IMR-90 (cell line): ENCODE data around the gene KCP.

Experiments used
- BHLHE40 ChIP-seq: fragments of 150-350 bp; IDR thresholded peaks from 2 replicates; pipeline ENCODE4 v1.6.1; 2016; ENCODE audit warnings: mild to moderate bottlenecking, low read depth, low read length
- CTCF ChIP-seq: conservative IDR thresholded peaks from 2 replicates; pipeline ENCODE4 v1.5.1; 2012; ENCODE audit warnings: mild to moderate bottlenecking, low read depth, low read length, improper control_type of control experiment
- FOS ChIP-seq: fragments of 150-350 bp; IDR thresholded peaks from 2 replicates; pipeline ENCODE4 v1.6.1; 2016; ENCODE audit warnings: low read depth, low read length
- MAFK ChIP-seq: IDR thresholded peaks from 2 replicates; pipeline ENCODE4 v1.6.1; 2012; ENCODE audit warnings: low read depth, low read length, improper control_type of control experiment
- MAZ ChIP-seq: IDR thresholded peaks from 2 replicates; pipeline ENCODE4 v1.6.1; 2012; ENCODE audit warnings: low read depth, mild to moderate bottlenecking, low read length, improper control_type of control experiment, moderate library complexity, borderline replicate concordance
- POLR2A ChIP-seq: IDR thresholded peaks from 2 replicates; pipeline ENCODE4 v1.6.1; 2012; ENCODE audit warnings: mild to moderate bottlenecking, low read depth, low read length
- RAD21 ChIP-seq: IDR thresholded peaks from 2 replicates; pipeline ENCODE4 v1.6.1; 2012; ENCODE audit warnings: low read length, improper control_type of control experiment
- RCOR1 ChIP-seq: IDR thresholded peaks from 2 replicates; pipeline ENCODE4 v1.6.1; 2012; ENCODE audit warnings: mild to moderate bottlenecking, low read length, improper control_type of control experiment; ENCODE audit not compliant: insufficient replicate concordance
- RFX5 ChIP-seq: IDR thresholded peaks from 2 replicates; pipeline ENCODE4 v1.8.0; 2012; ENCODE audit warnings: low read depth, mild to moderate bottlenecking, low read length, moderate library complexity
- SMC3 ChIP-seq: fragments of 150-350 bp; IDR thresholded peaks from 2 replicates; pipeline ENCODE4 v1.6.1; 2016; ENCODE audit warnings: low read depth, mild to moderate bottlenecking, antibody characterized with exemption, low read length, moderate library complexity
- USF2 ChIP-seq: fragments of 150-350 bp; IDR thresholded peaks from 2 replicates; pipeline ENCODE4 v1.6.1; 2017; ENCODE audit warnings: mild to moderate bottlenecking, antibody characterized with exemption, low read length, low read depth

DNA sequence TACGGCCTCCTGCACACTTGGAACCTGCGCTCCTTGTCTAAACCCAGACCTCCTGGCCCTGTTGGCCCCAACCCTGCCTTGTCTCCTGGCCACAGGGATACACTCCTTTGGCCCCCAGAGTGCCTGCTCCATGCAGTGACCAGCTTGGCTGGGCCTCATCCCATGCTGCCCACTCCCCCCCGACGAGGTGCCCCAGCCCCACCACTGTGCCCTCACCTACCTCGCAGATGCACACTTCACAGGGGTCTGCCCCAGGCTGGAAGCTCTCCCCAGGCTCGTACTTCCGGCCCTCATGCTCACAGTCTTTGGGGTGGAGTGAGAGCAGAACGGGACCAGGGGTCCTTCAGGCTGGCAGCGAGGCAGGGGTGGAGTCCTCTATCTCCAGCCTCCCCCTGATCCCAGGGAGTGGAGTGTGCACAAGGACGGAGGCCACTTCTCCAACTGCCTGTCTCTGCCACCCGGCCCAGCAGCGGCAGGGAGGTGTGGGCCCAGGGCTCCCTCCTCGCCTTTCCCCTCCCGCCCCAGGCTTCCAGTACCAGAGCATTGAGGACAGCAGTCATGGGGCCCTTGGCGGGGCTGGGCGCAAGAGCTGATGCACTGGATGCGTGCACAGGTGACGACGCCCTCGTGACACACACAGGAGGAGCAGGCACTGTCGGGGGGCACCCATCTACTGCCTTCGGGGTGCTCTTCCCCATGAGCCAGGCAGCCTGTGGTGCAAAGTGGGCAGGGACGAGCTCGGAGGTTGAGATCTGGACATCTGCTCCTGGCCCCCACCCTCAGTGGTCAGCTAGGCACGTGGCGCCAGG lies 25.7 kb downstream of the KCP start:
- TF ChIP-seq RFX5 (no peak), BHLHE40 (no peak), CTCF (no peak), FOS (no peak), POLR2A (no peak), RAD21 (no peak), USF2 (no peak), MAZ (no peak), RCOR1 (no peak), MAFK (no peak), SMC3 (no peak)
